HAP-1 (cell line): Measurements from ENCODE around the gene NUF2.
A peak's percentile ranks its signal among the peaks of the same experiment; 100 is the strongest.
"Not testable (repeated sequence)": the region's sequence is repeated elsewhere in the genome, so short reads cannot be mapped to it uniquely, and the experiment has no call there.

Experiments used
- DNase-seq, 2 experiments: peaks; one replicate each; pipeline ENCODE4 v3.0.0-alpha.2; 2016 to 2020; ENCODE audit warnings: low spot score in 2 of 2
- H3K27me3 ChIP-seq: fragments of 250-450 bp; sonication (Bioruptor Pico); 2 replicates; pipeline ENCODE4 v1.5.1; 2020; ENCODE audit warnings: low read depth, mild to moderate bottlenecking, moderate library complexity
- H3K36me3 ChIP-seq: fragments of 250-450 bp; sonication (Bioruptor Pico); replicated peaks from 2 replicates; pipeline ENCODE4 v1.5.1; 2020; ENCODE audit warnings: mild to moderate bottlenecking
- H3K4me1 ChIP-seq: fragments of 250-450 bp; sonication (Bioruptor Pico); 2 replicates; pipeline ENCODE4 v1.5.1; 2020; ENCODE audit warnings: mild to moderate bottlenecking
- H3K4me3 ChIP-seq: fragments of 250-450 bp; sonication (Bioruptor Pico); 2 replicates; pipeline ENCODE4 v1.5.1; 2020; ENCODE audit warnings: mild to moderate bottlenecking, moderate library complexity
- H3K9me3 ChIP-seq: fragments of 250-450 bp; sonication (Bioruptor Pico); 2 replicates; pipeline ENCODE4 v1.5.1; 2020; ENCODE audit warnings: mild to moderate bottlenecking, moderate library complexity
- in situ Hi-C: fragments of 300-500 bp; cut with MboI; formaldehyde crosslinking; loops from 3 replicates; pipeline ENCODE4 v1.14.3; 2020; ENCODE audit warnings: low sequenced_read_pairs, inconsistent platforms, mixed read lengths

The NUF2 gene

DNA sequence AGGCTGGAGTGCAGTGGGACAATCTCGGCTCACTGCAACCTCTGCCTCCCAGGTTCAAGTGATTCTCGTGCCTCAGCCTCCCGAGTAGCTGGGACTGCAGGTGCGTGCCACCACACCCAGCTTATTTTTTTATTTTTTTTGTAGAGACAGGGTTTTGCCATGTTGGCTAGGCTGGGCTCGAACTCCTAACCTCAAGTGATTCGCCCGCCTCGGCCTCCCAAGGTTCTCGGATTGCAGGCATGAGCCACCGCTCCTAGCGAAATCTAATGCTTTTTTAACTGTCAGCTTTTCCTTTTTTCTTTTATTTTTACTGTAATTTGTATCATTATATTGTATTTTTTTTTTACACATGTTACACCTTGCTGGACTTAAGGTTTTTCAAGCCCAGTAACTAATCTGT, 36.4 kb downstream of the NUF2 start:
- H3K9me3 ChIP-seq, H3K27me3 ChIP-seq, H3K4me1 ChIP-seq, DNase-seq, H3K4me3 ChIP-seq: not testable (repeated sequence)
- peaks cover 29% of the 10 kb centered on the region for H3K36me3 ChIP-seq
- in situ Hi-C loops: loop anchor here (25.0 kb wide), 1 partner anchor 1704 kb away; no protein-coding TSS in a partner anchor

DNA sequence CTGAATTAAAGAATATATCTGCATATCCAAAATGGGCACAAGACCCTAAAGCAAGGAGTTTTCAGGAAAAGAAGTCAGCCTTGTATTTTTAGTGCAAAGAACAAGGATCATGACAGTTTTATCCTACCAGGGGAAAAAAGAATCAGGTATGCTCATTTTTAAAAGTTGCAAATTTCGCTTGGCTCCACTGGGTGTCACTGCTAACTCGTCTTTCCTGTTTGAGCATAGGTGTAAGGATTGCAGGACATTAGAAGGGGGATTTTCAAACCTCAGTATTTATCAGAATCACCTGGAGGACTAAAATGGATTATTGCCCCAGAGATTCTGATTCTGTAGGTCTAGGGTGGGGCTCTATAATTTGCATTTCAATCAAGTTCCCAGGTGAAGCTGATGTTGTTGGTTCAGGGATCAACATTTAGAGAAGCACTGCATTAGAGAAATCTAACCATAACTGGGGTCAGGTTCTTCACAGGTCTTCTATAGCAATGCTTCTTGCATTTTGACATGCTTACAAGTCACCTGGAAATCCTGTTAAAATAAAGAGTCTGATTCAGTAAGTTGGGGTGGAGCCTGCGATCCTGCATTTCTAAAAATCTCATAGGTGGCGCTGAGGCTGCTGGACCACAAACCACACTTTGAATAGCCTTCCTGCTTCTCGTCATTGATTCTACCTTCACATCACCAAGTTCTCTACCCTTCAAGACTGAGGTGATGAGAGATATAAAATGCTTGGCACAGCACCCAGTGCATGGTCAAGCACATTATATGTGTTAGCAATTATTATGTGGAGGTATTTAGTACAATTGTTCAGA, 39.6 kb downstream of the NUF2 start:
- peak; percentile 14 to 18 for DNase-seq
- H3K4me3 ChIP-seq: no peak overlapping the region
- H3K27me3 ChIP-seq: 0 out of 2 replicates have a peak, but pooled peaks cover 2% of the 10 kb centered on the region
- no peaks in the 10 kb centered on the region for H3K4me1 ChIP-seq
- no peaks in the 10 kb centered on the region for H3K9me3 ChIP-seq
- in situ Hi-C loops: loop anchor here (25.0 kb wide), 1 partner anchor 1701 kb away; no protein-coding TSS in a partner anchor
- peaks cover 8% of the 10 kb centered on the region; the same call in 1 of the 2 replicates for H3K36me3 ChIP-seq

DNA sequence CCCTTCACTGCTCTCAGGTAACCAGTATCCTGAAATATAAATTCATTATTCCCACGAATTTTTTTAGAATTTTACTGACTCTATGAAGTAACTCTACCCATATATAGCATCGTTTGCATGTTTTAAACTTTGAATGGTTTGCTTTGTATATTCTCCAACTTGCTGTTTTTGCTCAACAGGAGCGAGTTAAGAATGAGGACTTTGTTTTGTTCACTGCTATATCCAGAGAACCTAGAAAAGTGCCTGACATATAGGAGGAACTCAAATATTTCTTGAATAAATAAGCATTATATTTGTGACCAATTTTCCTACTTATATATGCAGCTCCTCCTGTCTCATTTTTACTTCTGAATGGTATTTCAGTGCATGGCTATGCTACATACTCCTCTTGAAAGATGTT, 43.4 kb downstream of the NUF2 start:
- Histone ChIP-seq H3K4me1 (peaks cover 6% of the 10 kb centered on the region), H3K9me3 (no peaks in the 10 kb centered on the region), H3K4me3 (no peak overlapping the region), H3K27me3 (peaks cover 14% of the 10 kb centered on the region; the same call in 1 of the 2 replicates), H3K36me3 (no peaks in the 10 kb centered on the region)
- in situ Hi-C loops: loop anchor here (25.0 kb wide), 1 partner anchor 1697 kb away; no protein-coding TSS in a partner anchor
- DNase-seq: no peak

DNA sequence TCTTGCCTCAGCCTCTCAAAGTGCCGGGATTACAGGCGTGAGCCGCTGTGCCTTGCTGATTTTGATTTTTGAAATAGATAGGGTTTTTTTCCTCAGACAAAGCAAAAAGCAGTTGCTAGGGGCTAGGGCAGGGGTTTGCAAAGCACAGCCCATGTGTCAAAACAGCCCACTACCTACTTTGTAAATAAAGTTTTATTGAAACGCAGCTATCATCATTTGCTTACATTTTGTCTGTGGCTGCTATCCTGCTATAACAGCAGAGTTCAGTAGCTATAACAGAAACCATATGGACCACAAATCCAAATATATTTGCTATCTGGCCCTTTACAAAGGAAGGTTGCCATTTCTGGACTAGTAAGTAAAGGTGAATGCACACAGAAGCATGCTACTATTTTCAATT, 44.8 kb downstream of the NUF2 start:
- peaks cover 6% of the 10 kb centered on the region for H3K4me1 ChIP-seq
- H3K27me3 ChIP-seq: peaks cover 12% of the 10 kb centered on the region; the same call in 1 of the 2 replicates
- in situ Hi-C loops: loop anchor here (25.0 kb wide), 1 partner anchor 1696 kb away; no protein-coding TSS in a partner anchor
- no peaks in the 10 kb centered on the region for H3K36me3 ChIP-seq
- DNase-seq: no peak
- no peak overlapping the region for H3K4me3 ChIP-seq
- no peaks in the 10 kb centered on the region for H3K9me3 ChIP-seq

DNA sequence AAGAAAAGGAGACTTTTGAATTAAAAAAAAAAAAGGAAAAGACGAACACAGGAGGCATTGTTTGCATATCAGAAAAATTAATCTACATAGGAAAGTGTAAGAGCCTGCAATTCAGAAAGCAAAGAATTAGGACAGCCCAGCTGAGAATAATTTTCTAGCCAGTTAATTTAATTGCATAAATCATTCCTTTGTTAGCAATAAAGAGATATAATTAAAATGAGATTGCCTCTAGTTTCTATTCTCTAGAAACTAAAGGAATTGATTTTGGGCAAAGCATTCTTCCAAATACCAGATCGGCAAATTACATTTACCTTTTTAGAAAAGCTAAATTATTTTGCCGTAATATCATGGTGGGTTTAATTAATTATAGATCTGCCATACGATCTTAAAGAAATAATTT, 46.0 kb downstream of the NUF2 start:
- DNase-seq: no peak
- no peaks in the 10 kb centered on the region for H3K9me3 ChIP-seq
- no peak overlapping the region for H3K4me3 ChIP-seq
- H3K27me3 ChIP-seq: peaks cover 12% of the 10 kb centered on the region; the same call in 1 of the 2 replicates
- no peaks in the 10 kb centered on the region for H3K36me3 ChIP-seq
- H3K4me1 ChIP-seq: peaks cover 6% of the 10 kb centered on the region
- in situ Hi-C loops: loop anchor here (25.0 kb wide), 1 partner anchor 1695 kb away; no protein-coding TSS in a partner anchor

DNA sequence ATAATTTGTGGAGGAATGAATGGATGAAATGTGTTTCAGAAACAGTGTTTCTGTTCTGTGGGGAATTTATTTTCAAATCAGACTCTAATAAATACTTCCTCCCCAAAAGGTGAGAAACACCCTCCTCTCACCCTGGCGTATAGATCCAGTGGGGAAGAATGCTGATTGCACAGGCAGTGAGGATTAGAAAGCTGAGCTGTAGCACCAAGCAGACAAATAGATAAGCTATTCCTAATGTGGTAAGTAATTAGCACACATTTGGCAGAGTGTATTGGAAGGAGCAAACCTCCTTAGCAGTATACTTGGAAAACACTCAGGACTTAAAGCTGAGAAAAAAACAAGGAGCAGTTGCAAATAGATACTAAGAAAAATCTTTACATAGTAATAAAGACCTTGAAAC, 50.8 kb downstream of the NUF2 start:
- no peaks in the 10 kb centered on the region for H3K36me3 ChIP-seq
- no peaks in the 10 kb centered on the region for H3K9me3 ChIP-seq
- no peak overlapping the region for H3K4me3 ChIP-seq
- DNase-seq: no peak
- H3K4me1 ChIP-seq: peaks cover 6% of the 10 kb centered on the region
- H3K27me3 ChIP-seq: peaks cover 12% of the 10 kb centered on the region; the same call in 1 of the 2 replicates
- in situ Hi-C loops: loop anchor here (25.0 kb wide), 1 partner anchor 1690 kb away; no protein-coding TSS in a partner anchor

DNA sequence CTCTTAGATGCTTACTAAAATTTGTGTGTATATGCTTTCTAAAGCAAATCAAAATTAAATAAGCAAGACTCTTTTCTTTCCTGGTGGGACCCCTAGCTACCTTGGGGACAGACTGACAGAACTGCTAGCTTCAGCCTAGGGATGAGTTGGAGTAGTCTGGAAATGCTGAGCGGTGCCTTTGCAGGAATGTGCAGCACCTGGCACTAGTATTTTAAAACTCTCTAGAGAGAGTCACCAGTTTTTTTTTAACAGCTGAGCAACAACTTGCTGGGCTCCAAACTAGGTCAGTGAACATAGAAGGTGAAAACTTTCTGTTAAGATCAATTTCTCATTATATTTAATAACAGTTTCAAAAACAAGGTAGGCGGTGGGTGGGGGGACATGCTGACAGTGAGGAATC, 56.8 kb downstream of the NUF2 start:
- Histone ChIP-seq H3K4me1 (no peaks in the 10 kb centered on the region), H3K27me3 (peaks cover 5% of the 10 kb centered on the region; the same call in 1 of the 2 replicates), H3K4me3 (no peak overlapping the region), H3K9me3 (no peaks in the 10 kb centered on the region), H3K36me3 (no peaks in the 10 kb centered on the region)
- in situ Hi-C loops: no loop called here
- DNase-seq: no peak

DNA sequence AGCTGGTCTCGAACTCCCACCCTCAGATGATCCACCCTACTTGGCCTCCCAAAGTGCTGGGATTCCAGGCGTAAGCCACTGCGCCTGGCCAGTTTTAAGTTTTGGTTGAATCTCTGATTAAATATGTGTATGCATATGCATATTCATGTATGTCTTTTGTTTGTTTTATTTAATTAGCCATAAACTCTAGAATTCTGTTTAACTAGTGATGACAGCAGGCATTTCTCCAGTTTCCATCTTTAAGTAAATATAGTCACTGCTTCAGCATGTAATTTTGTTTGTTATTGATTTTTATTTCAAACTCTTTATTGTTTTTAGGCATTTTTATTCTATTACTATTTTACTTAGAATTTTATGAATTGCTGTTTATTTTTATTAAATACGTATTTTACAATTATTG, 58.0 kb downstream of the NUF2 start:
- Histone ChIP-seq H3K36me3 (no peaks in the 10 kb centered on the region), H3K27me3 (peaks cover 5% of the 10 kb centered on the region; the same call in 1 of the 2 replicates), H3K4me1 (no peaks in the 10 kb centered on the region), H3K9me3 (no peaks in the 10 kb centered on the region), H3K4me3 (no peak overlapping the region)
- no peak for DNase-seq
- in situ Hi-C loops: no loop called here

DNA sequence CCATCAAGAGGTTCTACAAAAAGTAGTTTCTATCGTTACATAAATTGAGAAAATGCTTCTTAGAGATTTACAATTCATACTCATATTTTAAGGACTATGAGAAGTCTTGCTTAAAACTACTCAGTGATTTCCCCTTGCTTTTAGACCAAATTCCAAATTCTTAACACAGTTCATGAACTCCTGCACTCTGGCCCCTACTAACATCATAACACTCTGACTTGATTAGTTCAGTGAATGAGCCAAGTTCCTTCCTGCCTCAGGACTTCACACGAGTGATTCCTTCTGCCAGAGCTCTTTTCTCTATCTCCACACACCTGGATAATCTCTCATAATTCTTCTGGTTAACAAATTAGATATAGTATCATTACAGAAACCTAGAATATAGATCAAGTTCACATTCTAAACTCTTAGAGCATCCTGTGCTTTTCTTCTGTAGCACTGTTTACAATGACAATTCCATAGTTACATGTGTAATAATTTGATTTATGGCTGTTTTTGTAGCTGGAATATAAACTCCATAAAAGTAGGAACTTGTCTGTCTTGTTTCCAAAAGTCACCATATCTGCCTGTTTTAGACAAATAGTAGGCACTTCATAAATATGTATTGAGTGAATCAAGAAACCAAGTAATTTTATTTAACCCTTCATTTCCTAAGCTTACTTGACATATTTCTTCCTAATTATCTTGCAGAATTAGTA, 59.9 kb downstream of the NUF2 start:
- no peaks in the 10 kb centered on the region for H3K4me1 ChIP-seq
- DNase-seq: no peak
- no peak overlapping the region for H3K4me3 ChIP-seq
- in situ Hi-C loops: no loop called here
- H3K36me3 ChIP-seq: no peaks in the 10 kb centered on the region
- H3K27me3 ChIP-seq: peaks cover 5% of the 10 kb centered on the region; the same call in 1 of the 2 replicates
- H3K9me3 ChIP-seq: no peaks in the 10 kb centered on the region

DNA sequence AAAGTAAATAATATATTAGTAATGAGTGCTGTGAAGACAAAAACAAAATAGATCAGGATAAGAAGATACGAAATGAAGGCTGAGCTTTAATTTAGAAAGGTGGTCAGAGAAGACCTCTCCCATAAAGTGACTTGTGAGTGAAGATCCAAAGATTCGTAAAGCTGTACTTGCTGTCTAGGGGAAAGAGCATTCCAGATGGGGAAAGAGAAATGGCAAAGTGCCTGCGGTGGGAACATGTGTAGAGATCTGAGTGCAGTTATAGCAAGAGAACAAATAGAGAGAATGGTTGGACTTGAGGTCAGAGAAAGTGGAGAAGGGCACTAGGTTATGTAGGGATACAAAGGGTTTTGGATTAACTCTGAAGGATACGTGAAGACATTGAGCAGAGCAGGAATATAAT, 60.6 kb downstream of the NUF2 start:
- in situ Hi-C loops: no loop called here
- H3K36me3 ChIP-seq: no peaks in the 10 kb centered on the region

DNA sequence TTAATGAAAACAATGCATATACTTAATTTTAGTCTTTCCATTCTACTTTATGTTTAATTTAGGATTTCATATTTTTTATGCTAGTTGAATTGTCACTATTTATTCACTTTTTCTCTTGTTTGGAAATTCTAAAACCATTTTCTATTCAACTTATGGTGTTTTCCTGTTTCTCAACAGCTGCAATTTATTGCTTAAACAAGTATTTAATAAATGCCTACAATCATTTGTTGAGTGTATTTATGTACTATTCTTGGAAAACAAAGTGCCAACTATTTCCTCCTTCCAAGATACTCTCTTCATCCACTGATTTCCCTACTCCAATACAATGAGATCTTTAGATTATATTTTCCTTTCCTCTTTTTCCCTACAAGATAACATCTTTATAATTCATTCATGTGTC, 65.4 kb downstream of the NUF2 start:
- in situ Hi-C loops: no loop called here
- Histone ChIP-seq H3K36me3 (no peaks in the 10 kb centered on the region), H3K4me3 (no peak overlapping the region), H3K27me3 (peaks cover 6% of the 10 kb centered on the region; the same call in 1 of the 2 replicates), H3K4me1 (no peaks in the 10 kb centered on the region), H3K9me3 (no peaks in the 10 kb centered on the region)
- no peak for DNase-seq

More for the DNA sequence above, 60.6 kb downstream of the NUF2 start:
- H3K4me3 ChIP-seq: no peak overlapping the region
- no peak for DNase-seq
- H3K9me3 ChIP-seq: no peaks in the 10 kb centered on the region
- H3K4me1 ChIP-seq: no peaks in the 10 kb centered on the region
- H3K27me3 ChIP-seq: peaks cover 5% of the 10 kb centered on the region; the same call in 1 of the 2 replicates

DNA sequence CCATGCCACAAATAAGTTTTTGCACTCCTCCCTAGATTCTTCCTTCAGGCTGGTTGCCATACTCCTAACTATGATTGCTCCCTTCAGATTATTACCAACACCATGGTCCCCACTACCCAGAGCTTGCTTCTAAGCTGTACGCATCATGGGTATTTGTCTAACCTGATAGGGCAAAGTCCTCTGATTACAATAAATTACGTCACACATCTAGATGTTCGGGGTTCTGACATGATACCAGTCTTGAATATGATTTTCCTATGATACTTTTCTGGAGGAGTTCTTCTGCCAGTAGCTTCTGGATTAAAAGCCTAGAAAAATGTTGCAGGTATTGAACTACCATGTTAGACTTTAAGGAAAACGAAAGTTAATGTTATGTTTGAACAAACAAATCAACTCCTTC, 67.2 kb downstream of the NUF2 start:
- in situ Hi-C loops: no loop called here

DNA sequence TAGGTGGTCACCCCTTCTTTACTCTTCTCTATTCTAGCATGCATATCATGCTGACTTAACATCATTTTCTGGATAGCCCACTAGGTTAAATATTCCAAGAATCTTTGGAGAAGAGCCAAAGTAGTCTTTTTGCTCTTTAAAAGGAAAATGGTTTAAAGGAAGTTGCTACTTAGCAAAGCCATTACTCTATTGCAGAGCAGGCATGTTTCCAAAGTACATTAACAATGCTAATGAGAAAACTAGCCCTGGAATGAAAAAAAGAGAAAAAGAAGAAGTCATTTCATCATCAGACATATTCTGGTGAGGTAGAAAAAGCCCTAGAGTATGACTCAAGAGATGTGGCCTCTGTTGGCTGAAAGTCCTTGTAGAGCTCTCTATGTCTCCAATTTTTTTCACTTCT, 74.0 kb downstream of the NUF2 start:
- in situ Hi-C loops: no loop called here
- H3K4me1 ChIP-seq: no peaks in the 10 kb centered on the region
- no peak for DNase-seq
- H3K9me3 ChIP-seq: no peaks in the 10 kb centered on the region
- no peaks in the 10 kb centered on the region for H3K36me3 ChIP-seq
- no peak overlapping the region for H3K4me3 ChIP-seq
- H3K27me3 ChIP-seq: 0 out of 2 replicates have a peak, but pooled peaks cover 4% of the 10 kb centered on the region

More for the DNA sequence above, 67.2 kb downstream of the NUF2 start:
- no peaks in the 10 kb centered on the region for H3K9me3 ChIP-seq
- H3K4me3 ChIP-seq: no peak overlapping the region
- peaks cover 4% of the 10 kb centered on the region; the same call in 1 of the 2 replicates for H3K27me3 ChIP-seq
- no peak for DNase-seq
- H3K4me1 ChIP-seq: no peaks in the 10 kb centered on the region
- no peaks in the 10 kb centered on the region for H3K36me3 ChIP-seq
